CD4-positive, alpha-beta T cell treated with Interleukin-6 at 100 ng/mL for 8 hours (primary cell): Measurements from ENCODE around the gene HEYL.

ENCODE experiments used
- DNase-seq: peaks from one replicate; pipeline ENCODE4 v3.0.0-alpha.2; 2020; ENCODE audit warnings: mixed read lengths, low spot score

The HEYL gene

GRCh38 chr1:39663559-39663958 is 24.1 kb upstream of the HEYL start:
- no peak for DNase-seq

- no peak for DNase-seq
Observed at GRCh38 chr1:39662861-39663260, 23.4 kb upstream of the HEYL start.

DNA sequence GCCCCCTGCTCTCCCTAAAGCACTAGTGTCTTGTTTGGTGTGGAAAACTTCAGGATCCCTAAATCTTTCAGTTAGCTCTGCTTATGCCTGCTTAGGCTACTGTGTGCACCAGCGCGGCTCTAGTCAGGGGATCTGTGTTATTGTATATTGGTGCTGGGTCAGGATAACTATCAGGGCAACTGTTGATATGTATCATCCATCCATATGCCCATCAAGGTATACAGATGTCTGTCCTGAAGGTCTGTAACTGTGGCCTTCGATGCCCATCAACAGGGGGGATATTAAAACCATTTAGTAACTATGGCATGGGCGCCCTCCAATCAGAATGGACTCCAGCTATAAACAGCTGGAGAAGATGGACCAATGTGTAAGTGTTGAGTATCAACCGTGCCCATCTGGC is 20.1 kb upstream of the HEYL start:
- DNase-seq, result no peak

- no peak for DNase-seq
Observed at GRCh38 chr1:39659110-39659509, 19.7 kb upstream of the HEYL start.

GRCh38 chr1:39657923-39658485 is 18.6 kb upstream of the HEYL start:
- DNase-seq, result peak; percentile 62

DNA sequence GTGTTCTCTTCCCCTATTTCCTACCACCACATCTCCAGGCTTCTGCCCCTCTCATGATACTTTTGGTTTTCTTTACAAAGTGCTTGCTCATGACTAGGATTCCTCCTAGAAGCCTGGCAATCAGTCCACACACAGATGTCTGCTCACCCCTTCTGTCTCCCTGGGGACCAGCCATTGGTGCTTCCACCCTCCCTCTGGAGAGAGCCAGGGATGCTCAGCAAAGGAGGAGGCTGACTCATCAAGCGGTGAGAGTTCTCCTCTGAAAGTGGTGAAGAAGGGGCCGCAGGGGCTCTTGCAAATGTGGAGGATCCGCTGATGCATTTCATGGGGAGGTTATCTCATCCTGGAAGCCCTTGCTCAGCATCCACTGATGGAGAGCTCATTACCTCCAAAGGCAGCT is 18.0 kb upstream of the HEYL start:
- no peak for DNase-seq

DNA sequence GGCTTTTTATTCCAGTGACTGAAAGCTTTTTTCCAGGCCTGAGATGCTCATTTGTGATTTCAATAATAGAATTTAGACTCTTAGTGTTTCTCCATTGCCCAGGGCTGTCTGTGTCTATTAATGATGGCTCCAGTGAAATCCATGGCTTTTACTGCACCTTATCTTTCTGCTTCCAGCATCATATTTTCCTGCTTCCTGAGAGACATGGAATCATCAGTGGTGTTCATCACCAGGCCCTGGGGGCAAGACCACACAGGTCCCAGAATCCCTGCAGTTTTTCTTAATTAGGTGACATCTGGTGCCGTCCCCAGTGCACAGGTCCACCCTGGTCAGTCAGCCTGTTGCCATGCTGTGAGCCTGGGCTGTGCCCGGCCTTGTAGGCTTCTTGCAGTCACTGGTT is 16.9 kb upstream of the HEYL start:
- no peak for DNase-seq

GRCh38 chr1:39655578-39656268 is 16.3 kb upstream of the HEYL start:
- DNase-seq, result no peak

GRCh38 chr1:39654291-39654690 is 14.8 kb upstream of the HEYL start:
- no peak for DNase-seq

- peak; percentile 73 for DNase-seq
Observed at GRCh38 chr1:39653546-39654031, 14.1 kb upstream of the HEYL start.

GRCh38 chr1:39652554-39652953 is 13.1 kb upstream of the HEYL start:
- no peak for DNase-seq

DNA sequence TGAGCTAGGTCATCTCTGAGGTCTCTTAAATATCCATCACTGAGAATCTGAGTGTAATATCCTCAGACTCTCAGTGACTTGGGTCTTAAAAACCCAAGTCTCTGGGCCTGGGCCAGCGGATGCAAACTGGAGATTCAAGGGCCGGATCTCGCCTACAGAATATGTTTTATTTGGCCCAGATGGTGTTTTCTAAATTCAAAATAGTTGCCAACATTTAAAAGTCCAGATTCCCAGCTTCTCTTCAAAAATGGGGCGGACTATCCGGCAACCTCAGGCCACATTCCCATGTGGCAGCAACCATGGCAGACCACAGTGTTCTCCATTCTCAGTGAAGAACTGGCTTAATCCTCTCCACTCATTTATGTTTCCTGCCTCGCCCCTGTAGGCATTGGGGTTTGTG is 12.7 kb upstream of the HEYL start:
- no peak for DNase-seq

DNA sequence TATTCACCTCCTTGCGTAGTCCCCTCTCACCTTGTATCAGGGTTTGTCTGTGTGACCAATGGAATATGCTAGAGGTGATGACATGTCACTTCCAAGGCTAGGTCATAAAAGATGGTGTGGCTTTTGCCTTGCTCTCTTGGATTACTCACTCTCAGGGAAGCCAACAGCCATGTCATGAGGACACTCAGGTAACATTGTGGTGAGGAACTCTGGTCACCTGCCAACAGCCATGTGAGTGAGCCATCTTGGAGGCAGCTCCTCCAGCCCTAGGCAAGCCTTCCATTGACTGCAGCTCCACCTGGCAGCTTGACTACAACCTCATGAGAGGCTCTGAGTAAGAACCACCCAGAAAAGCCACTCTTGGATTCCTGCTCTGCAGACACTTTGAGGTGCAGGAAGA is 11.0 kb upstream of the HEYL start:
- DNase-seq, result no peak

DNA sequence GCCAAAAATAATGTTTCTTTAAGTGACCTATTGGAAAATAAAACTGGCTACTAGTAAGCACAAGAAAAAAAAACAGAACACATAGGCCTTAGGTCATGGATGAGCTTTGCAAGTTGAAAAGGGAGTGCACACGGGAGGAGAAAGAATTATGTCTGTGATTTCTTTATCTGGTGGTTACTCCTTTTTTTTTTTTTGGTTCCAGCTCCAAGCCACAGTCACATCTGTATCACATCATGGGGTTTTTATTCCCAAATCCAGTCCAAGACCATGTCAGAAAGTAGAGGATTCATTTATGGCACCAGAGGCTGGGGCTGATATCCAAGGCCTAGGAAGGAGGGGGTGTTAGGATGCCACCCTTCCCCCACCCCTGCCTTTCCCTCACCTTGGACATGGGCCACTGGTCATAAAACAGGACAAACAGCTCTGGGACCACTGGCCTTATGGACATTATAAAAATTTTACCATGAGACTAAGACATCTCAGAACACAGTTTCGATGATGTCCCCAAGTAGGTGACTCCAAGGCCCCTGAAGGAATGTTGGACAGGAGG is 10.3 kb upstream of the HEYL start:
- no peak for DNase-seq

DNA sequence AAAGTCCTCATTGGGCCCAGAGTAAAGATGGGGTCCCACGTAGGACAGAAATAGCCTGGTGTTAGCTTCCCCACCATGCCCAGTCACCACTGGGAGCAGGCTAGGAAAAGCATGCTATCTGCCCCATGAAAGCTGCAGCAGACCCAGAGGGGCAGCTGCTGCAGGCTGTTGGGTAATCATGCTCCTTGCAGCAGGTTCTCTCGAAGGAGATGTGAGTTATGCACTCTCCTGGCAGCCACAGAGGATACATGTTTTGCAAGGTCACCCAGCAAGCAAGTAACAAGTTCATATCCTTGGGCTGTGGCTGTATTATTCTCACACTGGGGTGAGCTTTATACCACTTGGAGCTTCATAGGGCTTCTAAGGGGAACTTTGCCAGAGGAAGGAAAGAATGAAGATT is 9.1 kb upstream of the HEYL start:
- no peak for DNase-seq

- no peak for DNase-seq
Observed at GRCh38 chr1:39647247-39647646, 7.8 kb upstream of the HEYL start.

DNA sequence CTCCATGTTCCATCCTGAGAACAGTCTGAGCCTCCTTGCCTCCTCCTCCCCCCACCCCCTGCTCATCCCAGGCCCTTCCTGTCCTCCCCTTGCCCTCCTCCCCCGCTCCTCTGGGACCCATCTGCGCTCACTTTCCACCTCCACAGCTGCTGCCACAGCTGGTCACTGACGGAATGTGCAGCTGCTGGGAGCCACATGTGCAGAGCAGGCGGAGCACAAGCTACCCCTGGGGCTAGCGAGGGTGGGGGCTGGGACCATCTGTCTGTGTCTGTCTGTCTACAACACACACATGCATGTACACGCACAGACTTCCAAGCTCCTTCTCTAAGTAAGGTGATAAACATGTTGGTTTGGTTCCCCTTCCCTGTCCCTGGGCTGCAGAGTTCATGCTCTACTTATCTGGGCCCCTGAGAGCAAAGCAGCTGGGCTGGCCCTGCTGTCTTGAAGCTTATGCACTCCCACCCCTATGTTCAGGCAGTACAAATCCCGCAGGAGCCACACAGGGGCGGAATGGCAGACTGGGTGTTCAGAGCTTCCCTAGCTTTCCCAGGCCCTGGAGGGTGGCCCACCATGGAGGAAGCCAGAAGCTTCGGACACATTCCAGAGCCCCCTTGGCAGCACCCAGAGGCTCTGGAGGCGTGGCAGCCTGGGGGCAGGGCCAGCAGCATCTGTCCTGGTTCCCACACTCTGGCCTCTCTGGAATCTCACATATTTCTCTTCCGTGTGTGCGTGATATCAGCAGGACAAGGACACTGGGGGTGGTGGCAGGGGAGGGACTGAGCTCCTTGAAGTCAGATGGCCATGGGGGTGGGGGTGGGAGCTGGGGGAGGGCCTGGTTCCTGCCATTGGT is 7.0 kb upstream of the HEYL start:
- DNase-seq, result no peak

DNA sequence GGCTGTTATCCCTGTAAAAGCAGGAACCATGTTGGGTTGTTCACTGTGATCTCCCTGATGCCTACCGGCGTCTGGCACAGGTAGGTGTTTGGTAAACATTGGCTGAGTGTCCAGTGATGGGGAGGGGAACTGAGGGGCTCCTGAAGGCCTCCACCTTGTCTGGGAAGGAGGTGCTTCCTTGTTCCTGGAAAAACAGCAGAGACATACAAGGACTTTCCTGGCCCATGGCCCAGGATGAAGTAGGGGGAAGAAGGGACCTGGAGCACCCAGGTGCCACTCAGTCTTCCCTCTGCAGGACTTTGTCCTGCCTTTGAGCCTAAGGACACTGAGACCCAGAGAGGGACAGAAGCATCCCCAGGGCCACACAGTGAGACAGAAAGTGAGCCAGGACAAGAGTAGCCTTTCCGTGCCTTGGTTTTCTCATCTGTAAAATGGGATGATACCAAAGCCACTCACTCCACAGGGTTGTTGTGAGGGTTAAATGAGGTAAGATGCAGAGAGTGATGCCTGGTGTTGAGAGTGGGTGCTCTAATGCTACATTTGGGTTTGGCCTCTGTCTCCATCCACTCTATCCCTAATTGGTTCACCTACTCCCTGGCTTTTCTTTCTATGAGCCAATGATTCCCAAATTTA is 6.1 kb upstream of the HEYL start:
- no peak for DNase-seq

DNA sequence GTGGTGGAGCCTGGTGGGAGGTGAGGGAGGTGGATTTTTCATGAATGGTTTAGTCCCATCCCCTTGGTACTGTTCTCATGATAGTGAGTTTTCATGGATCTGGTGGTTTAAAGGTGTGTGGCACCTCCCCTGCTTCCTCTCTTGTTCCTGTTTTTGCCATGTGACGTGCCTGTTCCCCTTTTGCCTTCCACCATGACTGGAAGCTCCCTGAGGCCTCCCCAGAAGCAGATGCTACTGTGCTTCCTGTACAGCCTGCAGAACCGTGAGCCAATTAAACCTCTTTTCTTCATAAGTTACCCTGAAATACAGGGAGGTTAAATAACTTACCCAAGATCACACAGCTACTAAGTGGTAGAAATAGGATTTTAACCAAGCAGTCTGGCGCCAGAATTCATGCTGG is 4.3 kb upstream of the HEYL start:
- no peak for DNase-seq

- no peak for DNase-seq
Observed at GRCh38 chr1:39642796-39643195, 3.4 kb upstream of the HEYL start.

GRCh38 chr1:39640861-39641260 is 1.4 kb upstream of the HEYL start:
- no peak for DNase-seq

DNA sequence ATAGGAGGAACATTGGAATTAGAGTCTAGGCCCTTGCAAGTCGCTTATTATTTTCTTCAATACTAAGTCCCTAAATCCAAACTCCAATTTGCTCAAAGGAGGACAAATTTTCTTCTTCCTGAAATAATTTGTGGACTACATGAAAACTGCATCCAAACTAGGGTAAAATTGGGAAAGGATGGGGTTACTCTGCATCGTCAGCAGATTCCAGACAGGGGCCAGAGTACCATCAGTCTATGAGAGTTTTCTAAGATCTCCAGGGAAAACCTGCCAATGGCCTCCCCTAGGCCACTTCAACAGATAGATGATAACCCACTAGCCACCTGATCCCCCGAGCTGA is 508 bp downstream of the HEYL start:
- no peak for DNase-seq

GRCh38 chr1:39637361-39637760 is 2.1 kb downstream of the HEYL start:
- no peak for DNase-seq
